ENCODE results near the gene FBXO31.

DNA sequence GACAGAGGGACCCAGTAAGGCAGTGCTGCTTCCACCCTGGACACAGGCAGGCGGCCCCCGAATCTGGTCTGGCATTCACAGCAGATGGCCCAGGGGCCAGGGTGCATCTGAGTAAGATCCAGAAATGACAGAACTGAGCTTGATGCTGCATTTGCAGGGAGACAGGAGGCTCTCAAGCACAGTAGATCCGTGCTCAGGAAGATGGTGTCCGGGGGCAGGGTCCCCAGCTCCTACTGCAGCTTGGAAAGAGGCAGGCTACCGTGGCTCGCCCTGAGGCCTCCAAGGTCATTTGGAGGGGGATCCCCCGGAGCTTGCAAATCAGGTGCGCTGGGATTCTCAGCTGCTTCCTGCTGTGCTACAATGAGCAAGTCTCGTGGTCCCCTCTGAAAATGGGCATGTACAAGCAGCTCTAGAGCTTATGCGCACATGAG is 68.6 kb downstream of the FBXO31 start:
- TF ChIP-seq CREB1 (IDR thresholded peaks at IDR 0.05) (no peak), CREB1 (CRISPR knock-in tag; IDR thresholded peaks at IDR 0.05) (no peak), POLR2A (IDR thresholded peaks at IDR 0.05; ENCODE audit: insufficient read depth in 1 of 2, low read depth in 2 of 2, low read length in 2 of 2) (no peak), PHF20 (CRISPR knock-in tag; IDR thresholded peaks at IDR 0.05) (no peak), MYNN (CRISPR knock-in tag; IDR thresholded peaks at IDR 0.05; ENCODE audit: low read depth) (no peak), EED (CRISPR knock-in tag; IDR thresholded peaks at IDR 0.05) (no peak), ZNF274 (CRISPR knock-in tag; IDR thresholded peaks at IDR 0.05) (no peak), FOXK2 (IDR thresholded peaks at IDR 0.05) (no peak), ZNF10 (CRISPR knock-in tag; IDR thresholded peaks at IDR 0.05; ENCODE audit: borderline replicate concordance, low read depth) (no peak), ETV6 (CRISPR knock-in tag; conservative IDR thresholded peaks at IDR 0.05) (no peak), RBAK (CRISPR knock-in tag; IDR thresholded peaks at IDR 0.05) (no peak)
- TF ChIP-seq, protein P1, sequence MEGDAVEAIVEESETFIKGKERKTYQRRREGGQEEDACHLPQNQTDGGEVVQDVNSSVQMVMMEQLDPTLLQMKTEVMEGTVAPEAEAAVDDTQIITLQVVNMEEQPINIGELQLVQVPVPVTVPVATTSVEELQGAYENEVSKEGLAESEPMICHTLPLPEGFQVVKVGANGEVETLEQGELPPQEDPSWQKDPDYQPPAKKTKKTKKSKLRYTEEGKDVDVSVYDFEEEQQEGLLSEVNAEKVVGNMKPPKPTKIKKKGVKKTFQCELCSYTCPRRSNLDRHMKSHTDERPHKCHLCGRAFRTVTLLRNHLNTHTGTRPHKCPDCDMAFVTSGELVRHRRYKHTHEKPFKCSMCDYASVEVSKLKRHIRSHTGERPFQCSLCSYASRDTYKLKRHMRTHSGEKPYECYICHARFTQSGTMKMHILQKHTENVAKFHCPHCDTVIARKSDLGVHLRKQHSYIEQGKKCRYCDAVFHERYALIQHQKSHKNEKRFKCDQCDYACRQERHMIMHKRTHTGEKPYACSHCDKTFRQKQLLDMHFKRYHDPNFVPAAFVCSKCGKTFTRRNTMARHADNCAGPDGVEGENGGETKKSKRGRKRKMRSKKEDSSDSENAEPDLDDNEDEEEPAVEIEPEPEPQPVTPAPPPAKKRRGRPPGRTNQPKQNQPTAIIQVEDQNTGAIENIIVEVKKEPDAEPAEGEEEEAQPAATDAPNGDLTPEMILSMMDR (CRISPR knock-in tag; IDR thresholded peaks at IDR 0.05): no peak
- TF ChIP-seq, protein P2, sequence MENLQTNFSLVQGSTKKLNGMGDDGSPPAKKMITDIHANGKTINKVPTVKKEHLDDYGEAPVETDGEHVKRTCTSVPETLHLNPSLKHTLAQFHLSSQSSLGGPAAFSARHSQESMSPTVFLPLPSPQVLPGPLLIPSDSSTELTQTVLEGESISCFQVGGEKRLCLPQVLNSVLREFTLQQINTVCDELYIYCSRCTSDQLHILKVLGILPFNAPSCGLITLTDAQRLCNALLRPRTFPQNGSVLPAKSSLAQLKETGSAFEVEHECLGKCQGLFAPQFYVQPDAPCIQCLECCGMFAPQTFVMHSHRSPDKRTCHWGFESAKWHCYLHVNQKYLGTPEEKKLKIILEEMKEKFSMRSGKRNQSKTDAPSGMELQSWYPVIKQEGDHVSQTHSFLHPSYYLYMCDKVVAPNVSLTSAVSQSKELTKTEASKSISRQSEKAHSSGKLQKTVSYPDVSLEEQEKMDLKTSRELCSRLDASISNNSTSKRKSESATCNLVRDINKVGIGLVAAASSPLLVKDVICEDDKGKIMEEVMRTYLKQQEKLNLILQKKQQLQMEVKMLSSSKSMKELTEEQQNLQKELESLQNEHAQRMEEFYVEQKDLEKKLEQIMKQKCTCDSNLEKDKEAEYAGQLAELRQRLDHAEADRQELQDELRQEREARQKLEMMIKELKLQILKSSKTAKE (CRISPR knock-in tag; IDR thresholded peaks at IDR 0.05; ENCODE audit: borderline replicate concordance): no peak

All from HepG2 (cell line).